ENCODE measurements around the gene CEP55. TPM values are rescaled to one million over a fixed set of nuclear protein-coding genes. Genes with fewer than 3 reads are reported as not detected.

The CEP55 gene
- 3.8 and 57.2 TPM in 2 replicates for total RNA-seq

DNA sequence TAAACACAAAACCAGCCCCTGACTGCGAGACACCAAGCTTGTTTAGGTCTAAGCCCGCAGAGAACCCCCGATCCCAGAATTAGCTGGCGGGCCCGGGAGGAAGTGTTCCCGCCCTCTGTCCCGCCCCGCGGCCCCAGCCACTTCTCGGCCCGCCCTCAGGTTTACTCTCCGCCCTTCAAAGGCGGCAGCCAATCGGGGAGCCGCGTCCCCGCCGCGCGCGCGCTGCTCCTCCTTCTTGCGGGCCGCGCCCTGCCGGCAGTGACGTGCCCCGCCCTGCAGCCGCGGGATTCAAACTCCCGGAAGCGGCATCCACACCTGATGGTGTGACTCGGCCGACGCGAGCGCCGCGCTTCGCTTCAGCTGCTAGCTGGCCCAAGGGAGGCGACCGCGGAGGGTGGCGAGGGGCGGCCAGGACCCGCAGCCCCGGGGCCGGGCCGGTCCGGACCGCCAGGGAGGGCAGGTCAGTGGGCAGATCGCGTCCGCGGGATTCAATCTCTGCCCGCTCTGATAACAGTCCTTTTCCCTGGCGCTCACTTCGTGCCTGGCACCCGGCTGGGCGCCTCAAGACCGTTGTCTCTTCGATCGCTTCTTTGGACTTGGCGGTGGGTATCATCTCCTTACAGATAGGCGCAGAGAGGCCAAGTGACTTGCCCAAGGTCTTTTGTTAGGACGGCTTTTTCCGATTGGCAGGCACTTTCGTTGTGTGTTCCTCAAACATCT, at the start of gene CEP55:
Gene CEP55, plus strand, starts transcription at position 291 of the 720 bp plus-strand sequence. CDS start 3,440 bp downstream, outside the sequence.

DNA sequence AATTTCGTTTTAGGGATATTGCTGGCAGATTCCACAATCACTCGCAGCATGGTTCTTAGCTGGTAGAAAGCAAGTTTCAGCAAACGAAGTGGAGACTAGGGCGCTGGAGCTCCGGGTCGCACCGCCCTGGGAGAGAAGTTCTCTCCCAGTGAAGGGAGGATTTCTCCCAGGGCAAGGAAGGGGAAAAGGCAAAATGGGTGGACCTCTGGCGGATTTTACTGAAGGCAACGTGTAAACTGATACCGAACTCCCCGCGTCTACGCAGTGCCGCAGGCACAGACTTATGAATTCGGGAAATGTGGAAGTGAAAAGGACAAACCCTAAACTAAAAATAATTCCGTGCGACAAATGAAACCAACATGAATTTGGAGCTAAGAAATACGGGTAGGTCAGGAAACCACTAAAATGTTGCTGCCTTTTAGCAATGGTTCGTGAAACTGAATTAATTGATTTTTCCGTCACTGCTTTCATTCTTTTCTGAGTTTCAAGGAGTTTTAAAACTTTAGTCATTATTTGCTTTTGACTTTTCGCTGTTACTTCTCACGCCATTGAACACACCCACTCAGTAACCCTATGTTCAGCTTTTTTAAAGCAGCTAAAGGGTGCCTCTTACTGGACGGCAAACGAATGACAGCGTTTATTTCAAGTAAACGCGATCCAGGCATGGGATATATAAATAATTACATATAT, 14.1 kb upstream of the CEP55 start, which contains the start of gene MYOF:
Gene MYOF, minus strand, starts transcription at position 190 of the 690 bp plus-strand sequence. Its CDS starts 140 bp downstream, at position 50.

DNA sequence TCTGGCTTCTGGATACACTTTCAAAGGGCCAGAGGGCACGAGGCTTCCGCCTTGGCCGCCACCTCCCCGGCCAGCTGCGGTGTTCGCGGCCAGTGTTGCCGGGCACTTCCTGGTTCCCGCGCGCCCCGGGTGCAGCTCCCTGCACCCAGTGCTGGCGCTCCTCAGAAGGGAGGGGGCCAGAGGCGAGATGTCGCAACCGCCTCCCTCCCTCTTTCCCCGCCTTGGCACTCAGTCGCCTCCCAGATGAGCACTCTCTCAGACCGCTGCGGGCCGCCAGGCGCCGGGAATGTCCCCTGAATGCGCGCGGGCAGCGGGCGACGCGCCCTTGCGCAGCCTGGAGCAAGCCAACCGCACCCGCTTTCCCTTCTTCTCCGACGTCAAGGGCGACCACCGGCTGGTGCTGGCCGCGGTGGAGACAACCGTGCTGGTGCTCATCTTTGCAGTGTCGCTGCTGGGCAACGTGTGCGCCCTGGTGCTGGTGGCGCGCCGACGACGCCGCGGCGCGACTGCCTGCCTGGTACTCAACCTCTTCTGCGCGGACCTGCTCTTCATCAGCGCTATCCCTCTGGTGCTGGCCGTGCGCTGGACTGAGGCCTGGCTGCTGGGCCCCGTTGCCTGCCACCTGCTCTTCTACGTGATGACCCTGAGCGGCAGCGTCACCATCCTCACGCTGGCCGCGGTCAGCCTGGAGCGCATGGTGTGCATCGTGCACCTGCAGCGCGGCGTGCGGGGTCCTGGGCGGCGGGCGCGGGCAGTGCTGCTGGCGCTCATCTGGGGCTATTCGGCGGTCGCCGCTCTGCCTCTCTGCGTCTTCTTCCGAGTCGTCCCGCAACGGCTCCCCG, 70.2 kb downstream of the CEP55 start, which contains the start of gene FFAR4:
Gene FFAR4, plus strand, starts transcription at position 231 of the 842 bp plus-strand sequence. Its CDS starts 56 bp downstream, at position 287.

Other genes with a start within 250 kb of the CEP55 start
- gene MYOF, start 14.3 kb upstream of the CEP55 start, total RNA-seq, result 263 and 350 TPM in 2 replicates
- gene FFAR4, start 70.1 kb downstream of the CEP55 start, total RNA-seq, result not detected in 2 replicates
- gene RBP4, start 104.6 kb downstream of the CEP55 start, total RNA-seq, result 0.33 and 0.44 TPM in 2 replicates
- not detected in 2 replicates for gene PDE6C, start 115.9 kb downstream of the CEP55 start, total RNA-seq
- gene FRA10AC1, start 206.0 kb downstream of the CEP55 start, total RNA-seq, result 11.3 and 14.6 TPM in 2 replicates